Measurements from ENCODE around the gene EMP1.

EMP1 gene

GRCh38 chr12:13173012-13173932 is 23.3 kb upstream of the EMP1 start:
- no peak for DNase-seq

DNA sequence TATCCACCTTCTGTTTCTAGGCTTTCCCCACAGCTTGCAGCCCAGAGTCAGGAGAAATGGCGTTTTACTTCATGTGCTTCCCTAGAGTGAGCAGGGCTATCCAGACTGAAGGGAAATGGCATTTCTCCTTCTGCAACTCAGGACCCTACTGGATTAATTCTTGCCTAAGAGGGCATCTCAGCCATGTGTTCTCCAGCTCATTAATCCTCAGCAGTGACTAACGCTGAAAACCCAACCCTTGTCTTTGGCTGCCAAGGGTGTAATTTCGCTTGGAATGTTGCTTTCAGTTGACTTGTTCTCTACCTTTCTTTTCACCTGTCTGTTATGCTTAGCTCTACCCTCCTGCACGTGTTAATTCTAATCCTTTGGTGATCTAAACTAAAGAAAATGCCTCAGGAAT is 21.0 kb upstream of the EMP1 start:
- no peak for DNase-seq

DNA sequence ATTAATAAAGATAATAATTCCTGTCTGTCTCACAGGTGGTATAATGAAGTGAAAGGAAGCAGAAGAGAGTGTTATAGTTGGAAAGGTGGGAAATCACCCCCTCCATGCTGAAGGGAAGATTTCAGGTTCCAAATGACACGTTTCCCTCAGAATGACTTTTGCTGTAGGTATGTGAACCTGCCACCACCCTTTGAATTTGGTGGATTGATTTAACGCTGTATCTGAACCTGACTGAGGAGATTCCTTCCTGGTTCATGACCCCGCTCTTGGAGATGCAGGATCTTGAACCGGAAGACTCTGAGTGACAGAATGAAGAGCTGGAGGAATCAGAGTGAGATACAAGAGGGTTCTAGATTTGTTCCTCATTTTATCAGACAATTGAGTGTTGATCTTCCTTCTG is 20.3 kb upstream of the EMP1 start:
- no peak for DNase-seq

DNA sequence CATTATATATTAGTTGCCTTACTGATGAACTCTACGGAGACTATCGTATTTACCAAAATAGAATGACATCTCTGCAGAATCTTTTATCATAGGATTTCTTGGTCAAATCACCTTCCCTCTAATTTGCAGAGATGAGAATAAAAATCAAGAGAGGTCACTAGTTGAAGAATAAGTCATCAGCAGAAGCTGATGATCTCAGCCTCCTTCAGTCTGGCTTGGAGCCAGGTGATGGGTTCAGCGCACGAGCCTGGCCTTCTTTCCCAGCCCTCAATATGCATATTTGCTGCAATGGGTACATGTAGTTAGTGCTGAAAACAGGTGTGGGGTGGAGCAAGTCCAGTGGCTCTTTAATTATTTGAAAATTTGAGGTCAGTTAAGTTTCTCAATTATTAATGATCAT is 19.2 kb upstream of the EMP1 start:
- DNase-seq = no peak

GRCh38 chr12:13177906-13178305 is 18.6 kb upstream of the EMP1 start:
- DNase-seq = no peak

DNA sequence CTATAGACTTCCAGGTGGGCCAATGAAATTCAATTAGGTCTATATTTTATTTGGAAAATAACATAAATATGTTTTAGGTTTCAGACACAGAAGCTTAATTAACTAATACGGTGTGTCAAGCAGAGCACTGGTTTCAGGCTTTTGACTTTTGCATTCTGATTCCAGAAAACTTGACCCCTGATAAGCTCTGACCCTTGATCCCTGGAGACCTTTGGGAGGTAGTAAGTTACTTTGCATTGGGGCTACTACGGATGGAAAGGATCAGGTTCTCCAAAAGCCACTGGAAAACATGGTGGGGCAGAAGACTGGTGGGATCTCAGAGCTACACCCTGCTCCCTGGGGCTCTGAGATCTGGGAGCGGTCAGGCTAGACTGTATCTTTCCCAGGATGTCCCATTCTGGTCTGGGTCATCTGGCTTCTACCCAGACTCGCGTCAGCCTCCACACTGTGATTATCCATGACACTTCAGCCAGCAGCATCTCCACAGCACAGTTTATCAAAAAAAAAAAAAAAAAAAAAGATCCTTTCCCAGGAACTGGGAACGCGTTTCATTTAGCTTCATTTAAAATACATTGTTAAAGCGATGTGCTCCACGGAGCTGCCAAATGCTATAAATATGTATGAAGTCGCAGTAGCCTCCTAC is 17.8 kb upstream of the EMP1 start:
- DNase-seq = no peak

DNA sequence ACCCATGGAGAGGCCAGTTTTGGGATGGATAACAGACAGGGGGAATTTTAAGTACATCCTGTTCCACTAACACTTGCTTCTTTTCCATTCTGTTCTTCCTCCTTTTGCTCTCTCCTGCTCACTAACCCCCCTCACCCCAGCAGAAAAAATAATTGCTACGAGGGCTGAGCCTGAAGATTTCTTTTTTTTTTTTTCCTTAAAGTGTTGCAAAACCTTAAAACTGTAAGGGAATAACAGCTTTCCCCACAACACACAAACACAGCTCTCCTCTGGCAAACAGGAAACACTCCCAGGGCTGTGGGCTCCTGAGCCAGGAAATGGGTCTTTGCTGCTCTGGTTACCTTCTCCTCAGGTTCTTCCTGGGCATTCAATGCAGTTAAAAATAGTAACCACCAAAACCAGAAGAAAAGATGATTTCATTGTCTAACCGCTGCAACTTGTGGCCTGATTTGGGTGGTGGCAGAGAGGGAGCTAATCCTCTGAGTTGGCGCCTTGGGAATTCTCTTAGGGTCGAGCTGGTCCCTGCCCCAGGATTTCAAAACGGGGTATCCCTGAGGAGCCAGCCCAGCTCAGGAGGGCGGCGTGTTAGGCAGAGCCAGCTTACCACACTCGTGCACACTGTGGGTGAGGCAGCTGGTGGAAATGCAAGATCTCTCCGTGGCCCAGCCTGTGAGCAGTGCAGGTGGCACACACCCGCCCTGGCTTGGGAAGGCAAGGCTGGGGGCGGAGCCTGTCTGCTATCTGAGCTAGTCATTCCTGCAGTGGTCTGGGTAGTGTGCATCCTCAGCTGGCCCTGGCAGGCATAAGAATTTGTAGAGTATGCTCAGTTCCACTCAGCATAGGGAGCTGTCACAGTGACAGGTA is 17.1 kb upstream of the EMP1 start:
- peak; percentile 38 for DNase-seq

- no peak for DNase-seq
Observed at GRCh38 chr12:13181375-13182070, 15.0 kb upstream of the EMP1 start.

DNA sequence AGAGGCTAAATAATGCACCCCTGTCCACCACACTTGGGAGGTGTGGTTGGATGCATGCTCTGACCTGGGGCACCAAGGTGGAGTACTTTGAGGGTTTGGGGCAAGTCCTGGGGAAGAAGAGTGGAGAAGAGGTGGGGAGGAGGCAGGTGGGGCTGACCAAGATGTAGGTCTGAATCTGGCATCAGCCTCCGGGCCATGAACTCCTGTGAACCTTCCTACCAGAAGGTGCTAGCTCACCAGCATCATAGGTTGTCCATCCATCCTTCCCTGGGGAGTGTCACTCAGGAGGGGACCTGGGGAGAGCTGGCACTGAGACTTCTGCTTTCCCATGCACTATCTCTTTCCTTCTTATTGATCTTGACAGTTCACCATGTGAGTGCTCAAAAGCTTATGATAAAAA is 13.6 kb upstream of the EMP1 start:
- DNase-seq = no peak

DNA sequence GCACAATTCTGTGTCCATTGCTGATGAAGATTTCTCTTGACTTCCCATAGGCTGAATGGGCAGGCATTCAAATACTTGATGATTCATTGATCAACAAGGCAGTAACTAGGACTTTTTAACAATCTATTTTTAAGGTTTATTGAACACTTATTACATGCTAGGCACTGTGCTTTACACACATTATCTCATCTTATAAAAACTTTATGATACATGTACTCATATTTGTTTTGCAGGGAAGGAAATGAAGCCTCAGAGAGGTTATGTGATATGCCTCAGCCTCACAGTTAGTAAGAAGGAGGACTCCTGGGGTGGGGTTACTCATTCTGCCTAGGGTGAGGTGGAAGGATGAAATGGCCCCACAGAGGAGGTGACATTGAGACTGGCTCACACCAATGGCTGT is 12.9 kb upstream of the EMP1 start:
- DNase-seq = no peak

DNA sequence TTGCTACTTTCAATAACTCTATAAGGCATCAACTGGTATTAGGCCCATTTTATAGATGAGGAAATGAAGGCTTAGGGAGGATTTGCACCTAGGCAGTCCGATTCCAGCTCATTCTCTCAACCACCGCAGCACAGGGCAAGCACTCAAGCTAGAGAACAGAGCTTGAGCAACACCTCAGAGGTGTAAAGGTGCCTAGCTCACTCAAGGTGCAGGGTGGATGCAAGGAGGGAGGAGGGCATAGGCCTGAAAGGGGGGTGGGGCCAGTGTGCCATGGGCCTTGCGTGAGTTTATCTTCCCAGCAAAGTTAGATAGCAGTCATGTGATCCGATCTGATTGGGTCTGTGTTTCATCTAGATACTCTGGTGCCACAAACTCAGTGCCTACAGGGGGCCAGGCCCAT is 10.2 kb upstream of the EMP1 start:
- no peak for DNase-seq

DNA sequence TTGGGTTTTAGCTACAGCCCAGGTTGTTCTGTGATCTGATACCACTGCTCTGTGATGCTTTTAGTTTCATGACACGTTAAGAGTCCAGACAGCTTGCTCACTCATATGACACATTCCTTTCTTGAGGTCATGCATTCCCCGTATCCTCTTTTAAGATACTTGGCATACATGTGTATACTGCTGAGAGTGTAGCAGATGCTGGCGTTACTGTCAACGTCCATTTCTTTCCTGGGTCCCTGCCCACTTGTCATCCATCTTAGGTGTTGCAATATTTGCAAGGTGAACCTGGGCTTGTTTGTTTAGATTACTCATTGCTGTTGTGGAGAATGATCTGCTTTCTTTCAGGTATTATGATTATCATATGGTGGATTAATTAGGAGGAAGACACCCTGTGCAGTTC is 9.1 kb upstream of the EMP1 start:
- no peak for DNase-seq

- no peak for DNase-seq
Observed at GRCh38 chr12:13189264-13189663, 7.3 kb upstream of the EMP1 start.

GRCh38 chr12:13190275-13190674 is 6.3 kb upstream of the EMP1 start:
- no peak for DNase-seq

DNA sequence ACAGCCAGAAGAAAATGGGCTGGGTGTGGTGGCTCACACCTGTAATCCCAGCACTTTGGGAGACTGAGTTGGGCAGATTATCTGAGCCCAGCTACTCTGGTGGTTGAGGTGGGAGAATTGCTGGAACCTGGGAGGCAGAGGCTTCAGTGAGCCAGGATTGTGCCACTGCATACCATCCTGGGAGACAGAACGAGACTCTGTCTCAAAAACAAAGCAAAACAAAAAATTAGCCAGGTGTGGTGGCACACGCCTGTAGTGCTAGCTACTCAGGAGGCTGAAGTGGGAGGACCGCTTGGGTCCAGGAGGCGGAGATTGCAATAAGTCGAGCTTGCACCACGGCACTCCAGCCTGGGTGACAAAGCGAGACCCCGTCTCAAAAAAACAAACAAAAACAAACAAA is 3.8 kb upstream of the EMP1 start:
- DNase-seq = no peak

- no peak for DNase-seq
Observed at GRCh38 chr12:13193505-13194231, 2.9 kb upstream of the EMP1 start.

DNA sequence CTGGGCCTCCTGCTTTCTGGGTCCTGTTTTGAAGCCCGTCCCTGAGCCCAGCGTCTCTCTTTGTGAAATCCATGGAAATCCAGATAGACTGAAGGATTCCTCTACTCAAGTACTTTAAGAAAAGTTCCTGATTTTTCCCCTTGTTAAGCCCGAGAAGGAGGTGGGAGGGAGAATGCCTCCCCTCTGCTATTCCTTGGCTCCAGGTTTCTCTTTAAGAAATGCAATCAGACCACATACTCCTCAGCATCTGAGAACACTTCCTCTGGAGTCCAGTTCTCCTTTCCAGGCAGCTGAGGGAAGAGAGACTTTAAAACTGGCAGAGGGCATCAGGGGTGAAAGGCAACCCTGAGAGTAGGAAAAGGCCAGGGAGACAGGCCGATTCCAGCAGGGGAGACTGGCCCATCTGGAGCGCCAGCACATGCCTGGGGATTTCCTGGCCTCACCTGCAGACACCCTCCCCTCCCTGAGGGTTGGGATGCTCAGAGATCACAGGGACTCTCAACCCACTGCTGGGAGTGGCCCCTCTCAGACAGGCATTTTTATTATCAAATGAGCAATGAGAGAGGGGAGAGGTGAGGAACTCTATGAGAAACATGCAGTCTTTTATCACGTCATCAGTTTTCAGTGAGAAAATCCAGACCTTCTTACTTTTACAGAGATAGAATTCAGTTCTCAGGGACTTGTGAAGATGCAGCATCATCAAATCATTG is 2.0 kb upstream of the EMP1 start:
- no peak for DNase-seq

DNA sequence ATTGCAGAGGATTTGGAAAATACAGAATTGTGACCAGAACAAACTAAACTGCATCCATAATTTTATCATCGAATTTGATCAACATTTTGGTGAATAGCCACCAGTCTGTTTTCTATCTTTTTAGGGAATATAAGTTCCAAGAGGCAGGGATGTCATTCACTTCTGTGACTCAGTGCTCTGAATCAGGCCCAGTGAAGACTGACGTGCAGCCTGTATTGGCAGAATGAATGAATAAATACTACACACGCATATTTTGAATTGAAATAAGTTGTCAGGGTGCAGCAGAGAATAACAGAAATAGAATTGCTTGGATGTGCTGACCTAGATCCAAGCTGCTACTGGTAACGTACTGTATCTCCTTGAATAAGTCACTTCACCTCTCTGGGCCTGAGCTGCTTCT is 1.3 kb upstream of the EMP1 start:
- no peak for DNase-seq

DNA sequence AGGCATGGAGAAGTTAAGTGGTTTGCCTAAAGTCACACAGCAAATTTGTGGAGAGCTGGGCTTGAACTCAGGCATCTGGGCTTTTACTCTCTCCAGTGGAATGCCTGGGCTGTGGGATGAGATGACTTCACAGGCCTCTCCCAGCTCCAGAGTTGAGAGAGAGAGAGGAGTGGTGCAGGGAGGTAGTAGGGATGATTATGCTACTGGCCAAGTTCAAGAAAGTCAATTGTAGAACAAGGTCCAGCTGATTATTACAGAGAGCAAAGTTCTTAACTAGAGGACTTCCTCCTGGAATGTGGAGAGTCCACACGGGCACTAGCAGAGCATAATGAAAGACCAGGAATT is 769 bp upstream of the EMP1 start:
- DNase-seq = no peak

GRCh38 chr12:13197032-13197431 is 506 bp downstream of the EMP1 start:
- DNase-seq = no peak

- DNase-seq = no peak
Observed at GRCh38 chr12:13197526-13198143, 1.1 kb downstream of the EMP1 start.

Measured in central memory CD4-positive, alpha-beta T cell (primary cell).